DND-41 (cell line): ENCODE results near the gene PPIF.

Source experiments
- EZH2 ChIP-seq: IDR thresholded peaks from 3 replicates; pipeline ENCODE4 v1.6.1; 2012; ENCODE audit warnings: borderline replicate concordance, low read depth, mild to moderate bottlenecking, moderate library complexity, low read length, inconsistent platforms; ENCODE audit not compliant: severe bottlenecking
- TF ChIP-seq, protein P1 (sequence below): IDR thresholded peaks from 2 replicates; pipeline ENCODE4 v1.5.1; 2012; ENCODE audit warnings: borderline replicate concordance, low read length, moderate library complexity, mild to moderate bottlenecking; ENCODE audit not compliant: poor library complexity, severe bottlenecking; ENCODE audit errors: extremely low read depth

DNA sequence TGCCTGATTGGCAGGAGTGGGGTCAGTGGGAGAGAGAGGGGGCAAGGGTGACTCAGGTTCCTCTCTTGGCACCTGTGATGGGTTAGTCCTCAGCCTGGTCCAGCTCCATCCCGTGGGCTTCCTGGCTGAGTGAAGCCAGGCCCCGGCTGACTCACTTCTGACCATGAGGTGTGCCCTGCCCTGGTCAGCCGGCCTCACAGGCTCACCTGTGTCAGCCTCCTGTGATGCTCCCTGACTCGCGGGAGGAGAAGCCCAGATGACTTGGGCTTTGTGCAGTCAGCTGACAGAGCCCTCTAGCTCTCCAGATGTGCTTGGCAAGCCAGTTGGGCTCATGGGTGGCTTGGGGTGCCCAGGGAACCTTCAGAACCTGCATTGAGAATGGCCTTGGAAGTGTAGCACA, 16.0 kb upstream of the PPIF start:
- TF ChIP-seq, protein P1, sequence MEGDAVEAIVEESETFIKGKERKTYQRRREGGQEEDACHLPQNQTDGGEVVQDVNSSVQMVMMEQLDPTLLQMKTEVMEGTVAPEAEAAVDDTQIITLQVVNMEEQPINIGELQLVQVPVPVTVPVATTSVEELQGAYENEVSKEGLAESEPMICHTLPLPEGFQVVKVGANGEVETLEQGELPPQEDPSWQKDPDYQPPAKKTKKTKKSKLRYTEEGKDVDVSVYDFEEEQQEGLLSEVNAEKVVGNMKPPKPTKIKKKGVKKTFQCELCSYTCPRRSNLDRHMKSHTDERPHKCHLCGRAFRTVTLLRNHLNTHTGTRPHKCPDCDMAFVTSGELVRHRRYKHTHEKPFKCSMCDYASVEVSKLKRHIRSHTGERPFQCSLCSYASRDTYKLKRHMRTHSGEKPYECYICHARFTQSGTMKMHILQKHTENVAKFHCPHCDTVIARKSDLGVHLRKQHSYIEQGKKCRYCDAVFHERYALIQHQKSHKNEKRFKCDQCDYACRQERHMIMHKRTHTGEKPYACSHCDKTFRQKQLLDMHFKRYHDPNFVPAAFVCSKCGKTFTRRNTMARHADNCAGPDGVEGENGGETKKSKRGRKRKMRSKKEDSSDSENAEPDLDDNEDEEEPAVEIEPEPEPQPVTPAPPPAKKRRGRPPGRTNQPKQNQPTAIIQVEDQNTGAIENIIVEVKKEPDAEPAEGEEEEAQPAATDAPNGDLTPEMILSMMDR: no peak
- TF ChIP-seq EZH2: no peak
